ENCODE results near the gene RIMS1. TPM values are rescaled to one million over a fixed set of nuclear protein-coding genes. Genes with fewer than 3 reads are reported as not detected.

RIMS1 gene
- total and polyA plus RNA-seq, 12 donors, result 0.07 to 2.8 (median 0.20) TPM; not detected in 3

- H3K4me3 ChIP-seq, result no peak overlapping the region
- DNase-seq, result no peak
- 11 to 16% methylated on average over 2 of the region's 2 CpGs for WGBS, 2 donors
These were observed 331.8 kb downstream of the RIMS1 start for GRCh38 chr6:72218125-72218524.

GRCh38 chr6:72219536-72219935, 333.2 kb downstream of the RIMS1 start:
- no peak for TF ChIP-seq CTCF (IDR thresholded peaks at IDR 0.05)
- H3K4me1 ChIP-seq, result no peaks in the 10 kb centered on the region
- no peak for DNase-seq
- no peak overlapping the region for H3K27ac ChIP-seq
- ATAC-seq, result no peak
- H3K9me3 ChIP-seq, result no peaks in the 10 kb centered on the region
- H3K36me3 ChIP-seq, result no peaks in the 10 kb centered on the region
- intact Hi-C loops (cut with DNase I), result no loop called here
- no peak overlapping the region for H3K4me3 ChIP-seq
- H3K27me3 ChIP-seq, result no peaks in the 10 kb centered on the region

More at GRCh38 chr6:72218125-72218524, 331.8 kb downstream of the RIMS1 start:
- no peaks in the 10 kb centered on the region for H3K36me3 ChIP-seq
- no peaks in the 10 kb centered on the region for H3K9me3 ChIP-seq
- no peaks in the 10 kb centered on the region for H3K27me3 ChIP-seq
- H3K4me1 ChIP-seq, result no peaks in the 10 kb centered on the region
- peak in 1 of 9 donors; percentile 27 for TF ChIP-seq CTCF (IDR thresholded peaks at IDR 0.05)
- no peak overlapping the region for H3K27ac ChIP-seq
- peak in 1 of 8 donors; percentile 7 for ATAC-seq
- intact Hi-C loops (cut with DNase I), result no loop called here

GRCh38 chr6:72238021-72238420, 351.7 kb downstream of the RIMS1 start:
- no peak overlapping the region for H3K4me3 ChIP-seq
- 36 to 38% methylated on average over 1 of the region's 1 CpG for whole genome bisulfite sequencing, 2 donors
- H3K36me3 ChIP-seq, result no peaks in the 10 kb centered on the region
- no peaks in the 10 kb centered on the region for H3K9me3 ChIP-seq
- H3K27ac ChIP-seq, result no peak overlapping the region
- ATAC-seq (no peak), DNase-seq (no peak)
- H3K27me3 ChIP-seq, result no peaks in the 10 kb centered on the region
- TF ChIP-seq CTCF (IDR thresholded peaks at IDR 0.05), result no peak
- intact Hi-C loops (cut with DNase I), result no loop called here
- no peaks in the 10 kb centered on the region for H3K4me1 ChIP-seq

- no peak overlapping the region for H3K27ac ChIP-seq
- H3K4me1 ChIP-seq, result no peaks in the 10 kb centered on the region
- no peaks in the 10 kb centered on the region for H3K27me3 ChIP-seq
- H3K9me3 ChIP-seq, result no peaks in the 10 kb centered on the region
- ATAC-seq, result no peak
- intact Hi-C loops (cut with DNase I), result no loop called here
- H3K4me3 ChIP-seq, result no peak overlapping the region
- TF ChIP-seq CTCF (IDR thresholded peaks at IDR 0.05), result no peak
- no peaks in the 10 kb centered on the region for H3K36me3 ChIP-seq
- no peak for DNase-seq
- WGBS, 2 donors, result 84 to 92% methylated on average over 1 of the region's 1 CpG
These were observed 352.6 kb downstream of the RIMS1 start for GRCh38 chr6:72238900-72239299.

- WGBS, 2 donors, result 22 to 29% methylated on average over 2 of the region's 2 CpGs
- no peak overlapping the region for H3K4me3 ChIP-seq
- H3K27ac ChIP-seq, result no peak overlapping the region
- TF ChIP-seq CTCF (IDR thresholded peaks at IDR 0.05), result no peak
- ATAC-seq (no peak), DNase-seq (no peak)
- H3K27me3 ChIP-seq, result no peaks in the 10 kb centered on the region
- H3K36me3 ChIP-seq, result no peaks in the 10 kb centered on the region
- intact Hi-C loops (cut with DNase I), result no loop called here
- H3K9me3 ChIP-seq, result no peaks in the 10 kb centered on the region
- no peaks in the 10 kb centered on the region for H3K4me1 ChIP-seq
These were observed 359.2 kb downstream of the RIMS1 start for GRCh38 chr6:72245565-72245964.

Data from heart right ventricle (tissue), 16 donors.